GM21423 (cell line): ENCODE results near the gene KIAA1614.

Experiments used
- ATAC-seq: cut with Tn5 transposase; IDR thresholded peaks from one replicate; pipeline ENCODE4 v1.9.1; 2021; ENCODE audit warnings: mild to moderate bottlenecking, moderate library complexity; ENCODE audit not compliant: unreplicated experiment

KIAA1614 gene

DNA sequence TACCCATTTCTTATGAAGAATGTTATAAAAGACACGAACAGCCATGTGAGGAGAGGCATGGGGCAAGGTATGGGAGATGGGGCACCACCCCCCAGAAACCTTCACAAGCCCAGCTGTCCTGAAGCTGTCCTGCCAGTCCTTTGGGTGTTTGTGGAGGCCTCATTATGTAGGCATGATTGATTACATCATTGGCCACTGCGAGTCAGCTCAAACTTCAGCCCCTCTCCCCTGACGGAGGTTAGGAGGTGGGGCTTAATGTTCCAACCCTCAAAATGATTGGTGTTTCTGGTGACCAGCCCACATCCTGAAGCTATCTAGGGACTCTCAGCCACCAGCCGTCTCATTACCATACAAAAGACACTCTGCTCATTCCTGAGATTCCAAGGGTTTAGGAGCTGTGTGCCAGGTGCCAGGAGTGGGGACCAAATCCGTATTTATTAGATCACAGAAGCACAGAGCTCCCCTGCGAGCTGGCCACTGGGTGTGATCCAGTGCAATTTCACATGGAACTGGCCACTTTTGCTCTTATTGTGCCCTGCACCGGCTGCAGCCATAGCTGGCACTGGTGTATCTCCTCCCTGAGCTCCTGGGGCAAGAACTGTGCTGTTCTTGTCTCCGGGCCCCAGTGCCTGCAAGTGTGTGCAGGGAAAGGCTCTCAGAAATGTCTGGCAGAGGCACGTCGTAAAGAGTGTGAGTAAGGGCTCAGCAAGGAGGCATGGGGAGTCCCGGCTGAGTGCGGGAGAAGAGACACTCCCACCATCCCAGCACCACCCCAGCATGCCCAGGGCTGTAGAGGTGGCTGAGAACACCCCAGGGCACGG is 10.5 kb downstream of the KIAA1614 start:
- peak; percentile 38 for ATAC-seq

DNA sequence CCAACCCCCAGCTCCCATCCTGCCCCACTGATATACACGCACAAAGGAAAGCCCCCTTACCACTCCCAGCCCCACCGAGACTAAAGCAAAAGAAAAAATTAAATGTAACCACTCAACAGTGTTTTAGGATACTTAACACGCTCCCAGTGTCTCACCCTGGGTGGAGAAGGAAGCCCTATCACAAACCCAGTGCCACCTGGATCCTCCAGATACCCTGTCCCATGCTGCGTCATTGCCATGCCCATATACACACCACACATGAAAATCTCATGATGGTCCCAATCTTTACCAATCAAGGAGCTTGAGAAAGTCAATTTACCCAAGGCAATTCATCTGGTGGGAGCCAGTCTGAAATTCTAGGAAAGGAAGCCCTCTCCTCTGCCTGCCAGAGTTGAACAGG is 11.2 kb downstream of the KIAA1614 start:
- ATAC-seq: no peak

DNA sequence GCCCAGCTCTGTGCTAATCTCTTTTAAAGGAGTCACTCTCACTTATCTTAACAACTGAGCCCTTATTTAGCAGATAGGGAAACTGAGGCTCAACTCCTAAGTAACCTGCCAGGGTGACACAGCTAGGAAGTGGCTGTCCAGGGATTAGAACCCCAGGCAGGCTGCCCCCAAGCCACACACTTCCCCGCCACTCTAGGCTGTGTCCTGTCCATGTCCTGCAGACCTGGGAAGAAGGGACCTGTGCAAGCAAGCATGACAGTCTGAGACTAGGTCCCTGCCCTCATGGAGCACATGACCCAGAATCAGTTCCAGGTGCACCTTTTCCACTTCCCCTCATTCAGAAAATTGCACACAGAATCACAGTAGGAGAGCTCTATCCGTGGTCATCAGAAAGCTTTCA is 12.2 kb downstream of the KIAA1614 start:
- ATAC-seq: no peak

DNA sequence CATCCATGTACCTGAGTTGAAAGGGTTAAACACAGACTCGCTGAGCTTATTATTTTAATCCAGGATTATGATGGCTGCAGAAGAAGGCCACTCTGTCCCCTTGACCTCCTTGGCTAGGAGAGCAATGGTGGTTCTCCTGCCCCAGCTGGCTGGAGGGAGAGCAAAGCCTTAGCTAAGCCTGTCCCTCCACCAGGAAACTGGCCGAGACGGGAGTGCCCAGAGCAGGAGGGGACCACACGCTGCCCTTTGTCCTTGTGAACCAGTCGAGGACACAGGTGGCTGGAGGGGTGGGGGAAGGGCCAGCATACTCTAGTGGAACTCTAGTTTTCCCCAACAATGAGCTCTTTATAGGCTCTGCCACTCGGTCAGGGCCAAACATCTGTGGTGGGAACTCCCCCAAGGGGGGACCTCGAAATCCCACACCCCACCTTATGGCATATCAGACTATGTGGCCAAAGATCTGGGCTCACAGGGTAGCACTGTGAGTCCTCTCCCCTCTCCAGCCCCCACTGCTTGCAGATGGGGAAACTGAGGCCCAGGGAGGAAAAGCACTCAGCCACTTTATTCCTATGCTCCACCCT is 12.9 kb downstream of the KIAA1614 start:
- ATAC-seq: no peak

DNA sequence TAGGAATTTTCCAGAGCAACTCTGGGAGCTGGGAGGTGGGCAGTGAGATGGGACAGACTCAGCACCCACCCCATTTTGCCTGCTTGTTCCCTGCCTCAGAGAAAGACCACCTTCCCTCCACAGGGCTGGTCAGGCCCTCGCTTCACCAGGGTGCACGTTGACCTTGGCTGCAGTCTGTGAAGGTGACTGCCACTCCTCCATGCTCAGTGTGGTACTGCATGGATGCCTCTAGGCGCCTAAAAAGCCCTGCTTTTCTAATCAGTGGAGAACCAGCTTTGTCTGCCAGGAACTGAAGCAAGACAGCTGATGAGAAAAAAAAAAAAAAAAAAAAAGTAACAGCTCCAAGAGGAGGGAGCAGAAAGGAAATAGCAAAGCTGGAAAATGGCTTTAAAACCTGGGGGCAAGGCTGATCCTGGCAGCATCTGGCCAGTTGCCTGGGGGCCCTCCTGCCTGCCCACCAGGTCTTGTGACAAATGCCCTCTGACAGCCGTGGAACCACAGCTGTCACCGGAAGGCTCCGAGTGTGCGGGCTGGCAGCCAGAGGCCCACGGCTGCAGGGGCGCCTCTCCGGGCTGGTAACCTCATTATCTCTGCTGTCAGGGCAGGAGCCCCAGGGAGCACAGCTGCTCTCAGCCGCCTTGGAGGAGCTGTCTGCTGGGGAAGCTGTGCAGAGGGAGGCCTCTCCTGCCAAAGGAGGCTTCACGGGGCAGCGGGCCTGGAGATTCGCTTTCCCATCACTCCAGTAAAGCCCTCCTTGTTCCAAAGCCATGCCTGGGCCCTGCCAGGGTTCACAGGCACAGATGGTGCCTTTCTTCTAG is 13.7 kb downstream of the KIAA1614 start:
- no peak for ATAC-seq

DNA sequence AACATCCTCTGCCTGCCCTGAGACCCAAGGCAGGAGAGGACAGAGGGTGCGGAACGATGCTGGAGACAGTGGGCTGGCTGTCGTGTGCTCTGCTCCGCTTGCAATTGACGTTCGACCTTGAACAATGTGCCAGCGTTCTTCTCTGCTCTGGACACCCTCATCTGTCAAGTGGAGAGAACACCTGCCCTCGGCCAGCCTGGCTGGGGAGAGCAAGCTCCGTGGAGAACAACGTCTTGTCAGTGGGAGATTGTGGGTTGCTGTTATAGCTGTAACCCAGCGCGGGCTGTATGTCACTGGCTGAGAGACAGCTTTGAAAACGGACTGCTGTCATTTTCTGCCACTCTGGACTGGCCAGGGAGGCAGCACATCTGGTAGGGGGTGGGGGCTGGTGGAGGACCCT is 14.7 kb downstream of the KIAA1614 start:
- ATAC-seq: no peak

DNA sequence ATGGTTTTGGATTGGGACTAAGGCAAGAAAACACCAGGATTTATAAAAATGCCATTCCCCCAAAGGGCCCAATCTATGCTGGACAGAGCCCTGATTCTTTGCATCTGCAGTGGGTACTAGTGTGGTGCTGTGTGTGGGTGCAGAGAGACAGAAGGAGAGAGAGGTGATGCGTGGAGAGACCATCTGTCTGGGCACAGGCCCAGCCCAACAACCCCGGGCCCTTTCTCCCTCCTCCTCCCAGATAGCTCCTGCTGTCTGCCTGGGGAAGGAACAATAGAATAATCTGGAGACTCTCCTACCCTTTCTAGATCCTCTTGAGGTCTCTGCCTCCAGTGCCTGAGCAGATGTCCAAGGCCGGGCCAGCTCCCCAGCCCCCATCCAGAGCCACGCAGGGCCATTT is 15.1 kb downstream of the KIAA1614 start:
- ATAC-seq: no peak

DNA sequence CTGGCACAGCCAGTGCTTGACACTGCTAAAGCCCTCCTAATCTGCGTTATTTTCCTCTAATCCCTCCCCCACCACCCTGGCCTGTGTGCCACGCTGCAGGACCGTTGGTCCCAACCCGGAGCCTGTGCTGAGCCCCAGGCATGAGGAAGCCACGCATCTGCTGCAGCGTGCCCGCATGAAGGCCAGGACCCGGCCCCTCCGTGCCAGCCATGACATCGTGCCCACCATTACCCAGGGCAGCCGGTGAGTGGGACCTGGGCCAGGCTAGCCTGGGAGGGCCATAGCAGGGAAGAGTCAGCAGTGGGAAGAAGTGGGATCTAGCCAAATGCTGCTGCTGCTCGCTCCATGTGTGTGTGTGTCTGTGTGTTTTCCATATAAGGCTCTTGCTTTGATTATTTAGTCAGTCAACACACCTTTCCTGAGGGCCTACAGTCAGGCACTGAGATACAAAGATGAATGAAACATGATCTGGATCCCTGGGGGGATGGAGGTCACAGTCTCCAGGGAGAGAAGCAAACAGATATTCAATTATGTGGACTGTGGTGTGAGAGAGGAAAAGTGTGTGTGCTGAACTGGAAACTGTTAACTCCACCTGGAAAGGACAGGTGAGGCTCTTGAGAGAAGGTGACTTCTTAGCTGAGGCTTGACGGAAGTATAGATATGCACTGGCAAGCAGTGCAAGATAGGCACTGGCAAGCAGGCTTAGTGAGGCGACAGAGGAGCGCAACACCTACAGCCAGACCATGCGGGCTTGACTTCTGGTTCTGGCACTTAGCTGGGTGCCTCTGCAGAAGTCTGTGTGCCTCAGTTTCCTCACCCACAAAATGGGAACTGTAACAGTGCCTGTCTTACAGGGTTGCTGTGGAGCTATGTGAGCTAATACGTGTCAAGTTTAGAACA is 15.9 kb downstream of the KIAA1614 start:
- ATAC-seq: no peak

DNA sequence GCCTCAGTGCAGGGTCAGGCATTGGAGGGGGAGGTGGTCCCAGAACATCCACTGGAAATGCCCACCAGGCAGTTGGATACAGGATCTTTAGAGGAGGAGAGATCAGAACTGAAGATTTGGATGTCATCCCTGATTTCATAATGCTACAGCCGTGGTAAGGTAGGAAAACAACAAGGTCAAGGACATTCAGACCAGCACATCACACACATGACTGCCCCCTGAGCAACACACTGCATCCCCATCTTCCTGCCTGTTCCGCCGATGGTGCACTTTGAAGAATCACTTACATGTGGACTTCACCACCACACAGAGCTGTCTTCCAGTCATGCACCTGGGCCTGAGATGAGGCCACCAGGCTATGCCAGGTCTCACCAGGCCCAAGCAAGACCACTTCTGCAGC is 16.7 kb downstream of the KIAA1614 start:
- ATAC-seq: no peak

DNA sequence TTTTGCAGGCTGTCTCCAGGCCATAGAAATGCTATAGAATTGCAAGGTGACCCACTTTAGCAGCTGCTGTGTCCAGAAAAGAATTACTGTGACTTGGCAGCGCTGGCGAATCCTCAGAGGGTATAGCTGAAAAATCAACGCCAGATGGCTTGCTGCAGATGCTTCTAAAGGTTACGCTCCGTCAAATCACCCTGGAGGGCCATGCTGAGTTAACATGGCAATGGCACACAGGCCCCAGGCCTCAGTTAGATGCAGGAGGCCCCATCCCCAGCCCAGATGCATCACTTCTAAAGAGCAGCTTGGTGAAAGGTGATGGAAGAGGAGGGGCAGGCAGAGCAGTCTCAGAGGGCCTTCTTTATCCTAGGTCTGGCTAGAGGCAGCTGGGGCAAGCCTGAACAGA is 18.0 kb downstream of the KIAA1614 start:
- ATAC-seq: no peak

DNA sequence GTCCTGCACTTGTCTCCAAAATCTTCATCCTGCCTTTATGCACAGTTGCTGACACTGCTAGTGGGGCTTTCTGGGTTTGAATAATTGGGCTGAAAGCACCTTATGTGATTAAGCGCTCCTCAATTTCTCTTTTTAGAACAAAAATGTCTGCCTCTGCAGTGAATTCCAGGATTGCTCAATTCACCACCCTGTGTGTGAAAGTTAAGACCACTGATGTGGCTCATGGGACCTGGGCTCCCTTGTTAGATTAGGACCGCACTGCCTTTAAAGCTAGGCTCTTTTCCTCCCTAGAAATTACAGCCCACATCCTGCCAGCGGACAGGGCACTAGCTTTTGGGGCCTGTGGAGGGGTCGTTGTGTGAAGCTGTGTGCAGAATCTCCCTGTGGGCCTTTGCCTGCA is 18.8 kb downstream of the KIAA1614 start:
- ATAC-seq: no peak

DNA sequence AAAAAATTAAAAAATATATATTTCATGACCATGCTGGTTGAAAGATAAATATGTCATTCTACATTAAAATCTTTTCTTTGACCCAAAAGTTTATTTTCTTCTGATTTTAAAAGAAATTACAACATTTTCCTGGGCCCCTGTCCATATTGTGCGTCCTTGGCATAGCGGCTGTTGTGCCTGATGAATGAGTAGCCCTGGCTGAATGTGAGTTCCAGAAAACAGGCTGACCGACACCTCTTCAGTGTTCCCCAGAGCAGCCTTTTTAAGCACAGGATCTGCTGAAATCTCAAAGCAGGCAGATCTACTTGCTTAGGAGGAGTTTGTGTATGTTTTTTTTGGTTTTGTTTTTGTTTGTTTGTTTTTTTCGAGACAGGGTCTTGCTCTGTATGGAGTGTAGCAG is 19.7 kb downstream of the KIAA1614 start:
- ATAC-seq: no peak

DNA sequence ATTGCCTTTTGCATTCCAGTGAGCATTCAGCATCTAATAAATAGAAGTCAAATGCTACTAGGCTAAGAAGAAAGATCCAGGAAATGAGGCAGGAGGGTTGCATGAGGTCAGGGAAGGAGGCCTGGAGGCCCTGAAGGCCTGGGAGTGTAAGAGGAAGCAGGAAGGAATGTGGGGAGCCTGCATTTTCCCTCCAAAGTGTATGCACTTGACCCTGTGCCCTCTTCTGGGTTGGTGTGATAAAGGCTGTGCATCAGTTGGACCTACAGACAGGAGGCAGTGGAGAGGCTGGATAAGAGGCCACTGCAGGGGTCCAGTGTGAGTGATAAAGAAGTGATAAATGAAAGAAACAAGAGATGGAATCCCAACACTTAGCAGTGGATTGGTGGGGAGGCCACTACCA is 20.4 kb downstream of the KIAA1614 start:
- ATAC-seq: no peak

DNA sequence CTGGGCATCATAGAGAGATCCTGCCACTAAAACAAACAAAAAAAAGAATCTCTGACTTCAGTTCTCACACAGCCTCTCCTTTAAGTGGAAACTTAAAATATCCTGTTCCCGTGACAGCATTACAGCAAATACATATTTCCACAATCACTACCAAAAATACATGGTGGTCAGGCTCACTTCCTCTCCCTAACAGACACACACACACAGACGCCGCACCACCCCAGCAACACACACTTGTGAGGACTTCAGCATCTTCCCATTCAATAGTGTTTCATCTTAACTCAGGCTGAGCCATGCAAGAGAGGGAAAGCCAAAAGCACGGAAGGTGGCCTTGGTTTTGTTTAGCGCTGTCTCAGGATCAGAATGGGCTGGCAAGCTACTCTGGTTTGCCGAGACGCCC is 21.9 kb downstream of the KIAA1614 start:
- ATAC-seq: no peak

DNA sequence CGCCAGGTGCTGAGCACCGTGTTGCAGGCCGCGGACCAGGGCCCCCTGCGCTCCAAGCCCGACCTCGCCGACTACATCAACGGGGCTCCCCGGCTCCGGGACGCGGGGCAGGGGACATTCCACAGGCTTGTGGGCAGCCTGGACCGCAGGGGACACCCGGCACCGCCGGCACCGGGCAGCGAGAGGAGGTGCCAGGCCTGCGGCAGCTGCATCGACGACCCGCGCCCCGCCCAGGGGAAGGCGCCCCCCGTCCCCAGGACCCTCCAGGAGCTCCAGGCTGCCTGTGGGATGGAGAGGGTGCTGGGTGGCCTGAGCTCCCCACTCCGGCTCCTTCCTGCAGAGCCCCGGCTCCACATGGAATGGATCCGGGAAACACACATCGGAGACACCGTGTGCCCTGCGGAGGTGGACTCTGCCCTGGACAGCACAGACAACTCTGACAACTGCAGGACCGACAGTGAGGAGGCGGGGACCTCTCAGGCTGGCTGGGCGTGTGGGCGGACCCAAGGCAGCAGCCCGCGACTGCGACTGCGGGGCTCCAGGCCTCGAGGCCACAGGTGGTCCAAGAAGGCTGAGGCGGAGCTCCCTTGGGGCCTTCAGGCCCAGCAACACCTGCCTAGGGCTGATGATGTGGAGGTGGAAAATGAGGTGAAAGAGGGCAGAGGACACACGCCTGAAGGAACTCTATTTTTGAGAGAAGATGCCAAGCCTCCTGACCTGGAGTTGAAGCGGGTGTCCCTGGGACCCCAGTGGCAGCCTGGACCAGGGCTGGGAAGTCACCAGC is 22.8 kb downstream of the KIAA1614 start:
- no peak for ATAC-seq

DNA sequence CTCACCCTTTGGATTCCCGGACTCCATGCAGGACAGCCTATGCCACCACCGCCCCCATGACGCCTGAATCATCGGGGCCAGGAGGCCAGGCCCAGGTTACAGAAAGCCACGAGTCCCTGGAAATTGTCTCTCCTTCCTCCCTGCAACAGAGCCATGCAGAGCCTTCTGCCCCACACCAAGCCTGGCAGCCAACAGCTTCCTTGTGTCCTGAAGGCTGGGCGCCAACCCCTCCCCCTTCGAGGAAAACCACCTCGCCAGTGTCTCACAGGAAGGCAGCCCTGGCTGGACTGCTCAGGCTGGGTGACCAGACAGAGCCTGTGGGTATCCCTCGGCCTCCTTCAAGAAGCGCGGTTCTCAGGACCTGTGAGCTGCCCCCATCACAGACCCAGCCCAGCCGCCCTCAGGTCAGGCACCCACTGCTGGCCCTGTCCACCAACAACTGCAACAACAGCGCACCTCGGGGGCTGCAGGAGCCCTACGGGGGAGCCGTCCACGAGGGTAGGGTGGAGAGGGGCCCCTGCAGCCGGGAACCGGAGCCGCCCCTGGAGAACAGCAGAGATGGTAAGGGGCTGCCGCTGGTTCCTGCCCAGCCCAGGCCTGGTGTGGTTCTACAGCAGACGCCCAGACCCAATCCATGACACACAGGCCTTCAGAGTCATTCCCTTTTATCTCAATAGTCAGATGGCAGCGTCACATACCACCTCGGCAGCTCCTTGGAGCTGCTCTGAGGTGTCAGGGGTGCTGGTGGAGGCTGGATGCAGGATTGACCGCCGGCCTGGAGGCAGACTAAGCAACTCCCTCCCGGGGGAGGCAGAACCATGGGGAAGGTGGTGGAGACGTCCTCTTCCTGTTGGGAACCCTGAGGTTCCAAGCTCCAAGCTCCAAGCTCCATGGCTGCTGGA is 23.7 kb downstream of the KIAA1614 start:
- ATAC-seq: no peak

DNA sequence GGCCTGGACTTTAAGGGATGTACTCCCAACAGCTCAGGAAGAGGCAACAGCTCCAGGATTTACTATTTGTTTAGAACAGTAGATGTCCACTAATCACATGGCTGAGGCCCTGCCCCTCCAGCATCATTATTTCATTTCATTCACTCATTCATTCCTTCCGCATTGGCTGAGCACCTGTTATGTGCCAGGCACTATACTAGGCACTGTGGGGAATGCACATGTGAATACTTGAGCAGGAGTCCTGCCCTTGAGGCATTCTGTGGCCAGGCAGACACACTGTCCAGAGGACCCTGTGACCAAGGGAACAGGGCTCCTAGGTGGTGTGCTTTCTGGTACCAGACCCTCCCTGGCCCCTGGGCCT is 24.3 kb downstream of the KIAA1614 start:
- no peak for ATAC-seq

DNA sequence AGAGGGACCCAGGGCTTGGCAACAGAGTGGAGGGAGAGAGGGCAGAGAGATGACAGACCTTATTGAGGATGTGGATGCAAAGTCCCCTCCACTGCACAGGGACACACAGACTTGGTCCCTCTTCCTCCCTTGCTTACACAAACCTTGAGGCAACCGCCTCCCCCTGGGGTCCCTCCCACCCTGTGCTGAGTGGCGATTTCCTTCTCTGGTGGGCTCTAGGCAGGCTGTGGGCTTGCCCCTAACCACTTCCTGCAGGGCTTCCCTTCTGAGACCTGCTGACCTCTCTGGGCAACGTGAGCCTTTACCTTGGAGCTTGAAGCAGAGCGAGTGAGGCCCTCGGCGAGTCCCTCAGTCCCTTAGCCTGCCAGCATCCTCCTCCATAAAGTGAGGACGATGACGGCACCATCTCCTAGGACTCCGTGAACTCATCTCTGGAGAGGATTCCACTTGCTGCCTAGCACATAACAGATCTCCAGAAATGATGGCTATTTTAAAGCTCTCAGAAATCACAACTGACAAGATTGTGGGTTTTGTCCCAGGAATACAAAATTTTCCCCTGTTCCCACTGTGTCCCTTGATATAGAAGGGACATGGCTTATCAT is 25.0 kb downstream of the KIAA1614 start:
- ATAC-seq: no peak
